HEK293 (cell line): ENCODE results near the gene GPR157.

Experiments used
- CTCF ChIA-PET: fragments of 350-600 bp; formaldehyde crosslinking; extraction: SDS; loops from one replicate; lab custom pipeline; 2021; ENCODE audit warnings: antibody characterized with exemption; lab: Yijun Ruan, JAX
- POLR2A ChIA-PET: fragments of 300-600 bp; formaldehyde crosslinking; extraction: SDS; loops from one replicate; lab custom pipeline; 2020; ENCODE audit warnings: antibody characterized with exemption, inconsistent platforms; lab: Yijun Ruan, JAX
- H3K27ac ChIP-seq: fragments of 200-500 bp; sonication (Bioruptor generic); 2 replicates; pipeline ENCODE4 v1.5.1; 2014; ENCODE audit warnings: low read depth, low read length, control low read depth, inconsistent platforms; ENCODE audit errors: extremely low read depth
- H3K36me3 ChIP-seq, 2 experiments: fragments of 200-500 bp in 1 of 2; sonication (Bioruptor generic) in 1 of 2; 1 replicate in 1 of 2; 2 replicates in 1 of 2; pipeline ENCODE4 v1.5.1; 2014 to 2017; ENCODE audit warnings: inconsistent platforms in 2 of 2, low read length in 2 of 2; ENCODE audit not compliant: control insufficient read depth in 2 of 2, insufficient read depth in 1 of 2
- H3K4me1 ChIP-seq: fragments of 200-500 bp; sonication (Bioruptor generic); 2 replicates; pipeline ENCODE4 v1.5.1; 2014; ENCODE audit warnings: mild to moderate bottlenecking, low read length, inconsistent platforms; ENCODE audit not compliant: control insufficient read depth, insufficient read depth
- H3K4me3 ChIP-seq: 2 replicates; pipeline ENCODE4 v1.5.1; 2011; ENCODE audit warnings: low read depth, mild to moderate bottlenecking, control low read depth, low read length, moderate library complexity
- H3K9me3 ChIP-seq: fragments of 200-500 bp; sonication (Bioruptor generic); 2 replicates; pipeline ENCODE4 v1.5.1; 2014; ENCODE audit warnings: low read depth, low read length, inconsistent platforms; ENCODE audit not compliant: control insufficient read depth, insufficient read depth
- ATF2 ChIP-seq: fragments of 450-650 bp; formaldehyde crosslinking; IDR thresholded peaks from 2 replicates; pipeline ENCODE4 v1.5.1; 2016; ENCODE audit warnings: missing biosample characterization, missing genetic modification characterization, low read depth
- BCL11A ChIP-seq: fragments of 450-650 bp; formaldehyde crosslinking; IDR thresholded peaks from 2 replicates; pipeline ENCODE4 v1.5.1; 2016; ENCODE audit warnings: low read depth, missing biosample characterization, missing genetic modification characterization
- KLF10 ChIP-seq: fragments of 450-650 bp; IDR thresholded peaks from 2 replicates; pipeline ENCODE4 v1.5.1; 2018; ENCODE audit warnings: missing biosample characterization, mild to moderate bottlenecking, missing genetic modification characterization
- MEIS1 ChIP-seq: sonication (generic); formaldehyde crosslinking; IDR thresholded peaks from 2 replicates; pipeline ENCODE4 v1.8.1; 2022; ENCODE audit warnings: missing genetic modification reagents, mild to moderate bottlenecking, borderline replicate concordance
- SCRT2 ChIP-seq: fragments of 450-650 bp; formaldehyde crosslinking; IDR thresholded peaks from 2 replicates; pipeline ENCODE4 v1.5.1; 2016; ENCODE audit warnings: missing biosample characterization, missing genetic modification characterization
- SP2 ChIP-seq: fragments of 450-650 bp; formaldehyde crosslinking; IDR thresholded peaks from 2 replicates; pipeline ENCODE4 v1.5.1; 2016; ENCODE audit warnings: missing biosample characterization, missing genetic modification characterization
- YY1 ChIP-seq: fragments of 450-650 bp; formaldehyde crosslinking; IDR thresholded peaks from 2 replicates; pipeline ENCODE4 v1.5.1; 2018; ENCODE audit warnings: missing biosample characterization, missing genetic modification characterization
- YY2 ChIP-seq: fragments of 450-650 bp; formaldehyde crosslinking; IDR thresholded peaks from 2 replicates; pipeline ENCODE4 v1.5.1; 2016; ENCODE audit warnings: missing biosample characterization, missing genetic modification characterization
- ZFP3 ChIP-seq: fragments of 450-650 bp; formaldehyde crosslinking; IDR thresholded peaks from 2 replicates; pipeline ENCODE4 v1.5.1; 2016; ENCODE audit warnings: low read depth, missing biosample characterization, missing genetic modification characterization
- ZIC2 ChIP-seq: fragments of 450-650 bp; formaldehyde crosslinking; IDR thresholded peaks from 2 replicates; pipeline ENCODE4 v1.5.1; 2016; ENCODE audit warnings: missing biosample characterization, missing genetic modification characterization
- ZNF10 ChIP-seq: fragments of 450-650 bp; formaldehyde crosslinking; IDR thresholded peaks from 2 replicates; pipeline ENCODE4 v1.5.1; 2017; ENCODE audit warnings: missing biosample characterization, missing genetic modification characterization
- ZNF16 ChIP-seq: fragments of 450-650 bp; formaldehyde crosslinking; IDR thresholded peaks from 2 replicates; pipeline ENCODE4 v1.5.1; 2016; ENCODE audit warnings: low read depth, missing biosample characterization, missing genetic modification characterization
- ZNF174 ChIP-seq: fragments of 450-650 bp; formaldehyde crosslinking; IDR thresholded peaks from 2 replicates; pipeline ENCODE4 v1.5.0; 2017; ENCODE audit warnings: missing biosample characterization, mild to moderate bottlenecking, missing genetic modification characterization
- ZNF354C ChIP-seq: fragments of 450-650 bp; formaldehyde crosslinking; IDR thresholded peaks from 2 replicates; pipeline ENCODE4 v1.5.1; 2016; ENCODE audit warnings: missing biosample characterization, missing genetic modification characterization, low read depth, borderline replicate concordance
- ZNF544 ChIP-seq: fragments of 450-650 bp; formaldehyde crosslinking; IDR thresholded peaks from 2 replicates; pipeline ENCODE4 v1.5.0; 2017; ENCODE audit warnings: missing biosample characterization, missing genetic modification characterization
- ZNF623 ChIP-seq: fragments of 450-650 bp; formaldehyde crosslinking; IDR thresholded peaks from 2 replicates; pipeline ENCODE4 v1.5.1; 2016; ENCODE audit warnings: missing biosample characterization, missing genetic modification characterization
- ZNF645 ChIP-seq: fragments of 450-650 bp; formaldehyde crosslinking; IDR thresholded peaks from 2 replicates; pipeline ENCODE4; 2016; ENCODE audit warnings: missing biosample characterization, missing genetic modification characterization
- ZNF660 ChIP-seq: fragments of 450-650 bp; IDR thresholded peaks from 2 replicates; pipeline ENCODE4 v1.5.1; 2018; ENCODE audit warnings: missing biosample characterization, mild to moderate bottlenecking, missing genetic modification characterization
- ZNF692 ChIP-seq: fragments of 450-650 bp; formaldehyde crosslinking; IDR thresholded peaks from 2 replicates; pipeline ENCODE4 v1.5.1; 2016; ENCODE audit warnings: missing biosample characterization, missing genetic modification characterization
- ZNF747 ChIP-seq: fragments of 450-650 bp; formaldehyde crosslinking; IDR thresholded peaks from 2 replicates; pipeline ENCODE4 v1.5.1; 2016; ENCODE audit warnings: missing biosample characterization, missing genetic modification characterization
- ZSCAN16 ChIP-seq: fragments of 450-650 bp; formaldehyde crosslinking; IDR thresholded peaks from 2 replicates; pipeline ENCODE4 v1.5.1; 2016; ENCODE audit warnings: missing biosample characterization, missing genetic modification characterization
- ZXDB ChIP-seq: fragments of 450-650 bp; formaldehyde crosslinking; IDR thresholded peaks from 2 replicates; pipeline ENCODE4 v1.5.1; 2016; ENCODE audit warnings: missing biosample characterization, missing genetic modification characterization
- TF ChIP-seq, protein P1 (sequence below): fragments of 450-650 bp; formaldehyde crosslinking; optimal IDR thresholded peaks from 2 replicates; pipeline ENCODE3; 2016; ENCODE audit warnings: missing biosample characterization, mild to moderate bottlenecking, missing genetic modification characterization
- TF ChIP-seq, protein P2 (sequence below): fragments of 450-650 bp; formaldehyde crosslinking; IDR thresholded peaks from 2 replicates; pipeline ENCODE4 v1.5.1; 2017; ENCODE audit warnings: missing biosample characterization, missing genetic modification characterization
- TF ChIP-seq, protein P3 (sequence below): fragments of 450-650 bp; formaldehyde crosslinking; IDR thresholded peaks from 2 replicates; pipeline ENCODE4 v1.5.1; 2016; ENCODE audit warnings: missing biosample characterization, missing genetic modification characterization
- TF ChIP-seq, protein P4 (sequence below): fragments of 450-650 bp; formaldehyde crosslinking; IDR thresholded peaks from 2 replicates; pipeline ENCODE4 v1.5.1; 2016; ENCODE audit warnings: missing biosample characterization, missing genetic modification characterization

Gene GPR157

DNA sequence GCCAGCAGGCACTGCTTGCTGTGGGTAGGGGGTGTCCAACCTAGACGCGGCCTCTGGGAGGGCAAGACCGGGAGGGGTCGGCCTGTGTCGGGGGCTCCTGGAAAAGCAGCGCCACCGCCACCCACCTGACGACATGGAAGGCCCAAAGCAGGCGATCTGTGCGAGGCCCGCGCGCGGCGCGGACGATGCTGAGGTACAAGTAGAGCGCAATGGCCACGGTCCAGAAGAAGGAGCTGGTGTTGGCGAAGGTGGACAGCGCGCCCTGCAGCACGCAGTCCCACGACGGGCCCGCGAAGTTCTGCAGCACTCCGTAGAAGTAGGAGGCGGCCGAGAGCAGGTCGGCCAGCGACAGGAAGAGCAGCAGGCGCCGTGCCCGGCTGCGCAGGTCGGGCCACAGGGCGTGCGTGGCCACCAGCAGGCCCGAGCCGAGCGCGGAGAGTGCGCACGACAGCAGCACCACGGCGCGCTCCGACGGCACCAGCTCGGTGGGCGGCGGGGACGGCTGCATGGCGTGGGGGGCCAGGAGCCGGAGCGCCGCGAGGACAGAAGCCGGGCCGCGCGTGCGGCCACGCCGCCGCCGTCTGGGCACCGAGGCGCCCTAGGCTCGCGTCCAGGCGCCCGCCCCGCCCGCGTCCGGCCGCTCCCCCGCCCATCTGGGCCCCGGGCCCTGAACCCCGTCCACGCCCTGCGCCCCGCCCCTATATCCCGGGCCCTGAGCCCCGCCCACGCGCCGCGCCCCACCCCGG is at the start of gene GPR157:
GPR157 (minus strand) TSS at position 583 of the 746 bp plus-strand sequence; CDS start at position 508, 75 bp downstream.
- Histone ChIP-seq H3K36me3 (no peaks in the 10 kb centered on the region), H3K27ac (peak within 1 kb of the TSS; percentile 74; the same call in 1 of the 2 replicates), H3K4me3 (peak within 1 kb of the TSS; percentile 58), H3K4me1 (no peaks in the 10 kb centered on the region), H3K9me3 (no peaks in the 10 kb centered on the region)
- POLR2A ChIA-PET = interaction anchor here (0.7 to 1.0 kb wide), 5 partner anchors 9 to 106 kb away, joined by 3 to 4 read pairs (median 4); partner anchors contain the start of gene H6PD
- CTCF ChIA-PET = interaction anchor here (0.7 to 2.3 kb wide), 3 partner anchors 13 to 124 kb away, joined by 3 to 13 read pairs (median 4); no protein-coding TSS in a partner anchor
- TF ChIP-seq ZNF660 (no peak), YY1 (no peak), KLF10 (0 out of 2 replicates have a peak, but pooled peaks have one; percentile 29), YY2 (tag by site-specific recombination) (no peak; the same call in 1 of the 2 replicates), ZFP3 (no peak), ZNF747 (no peak), ZNF692 (no peak; the same call in none of the 2 replicates), ZNF645 (tag by site-specific recombination) (no peak), ZNF354C (no peak), ZSCAN16 (tag by site-specific recombination) (no peak), SCRT2 (tag by site-specific recombination) (no peak), ZNF544 (tag by site-specific recombination) (no peak), ZNF174 (no peak), ZNF16 (tag by site-specific recombination) (no peak), BCL11A (tag by site-specific recombination) (no peak), ZXDB (tag by site-specific recombination) (no peak), ZIC2 (tag by site-specific recombination) (no peak; the same call in 1 of the 2 replicates), SP2 (tag by site-specific recombination) (no peak), MEIS1 (CRISPR knock-in tag) (no peak), ZNF10 (tag by site-specific recombination) (no peak; the same call in 1 of the 2 replicates), ZNF623 (no peak), ATF2 (no peak)
- TF ChIP-seq, protein P1, sequence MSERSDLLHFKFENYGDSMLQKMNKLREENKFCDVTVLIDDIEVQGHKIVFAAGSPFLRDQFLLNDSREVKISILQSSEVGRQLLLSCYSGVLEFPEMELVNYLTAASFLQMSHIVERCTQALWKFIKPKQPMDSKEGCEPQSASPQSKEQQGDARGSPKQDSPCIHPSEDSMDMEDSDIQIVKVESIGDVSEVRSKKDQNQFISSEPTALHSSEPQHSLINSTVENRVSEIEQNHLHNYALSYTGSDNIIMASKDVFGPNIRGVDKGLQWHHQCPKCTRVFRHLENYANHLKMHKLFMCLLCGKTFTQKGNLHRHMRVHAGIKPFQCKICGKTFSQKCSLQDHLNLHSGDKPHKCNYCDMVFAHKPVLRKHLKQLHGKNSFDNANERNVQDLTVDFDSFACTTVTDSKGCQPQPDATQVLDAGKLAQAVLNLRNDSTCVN (tag by site-specific recombination) = peak; percentile 92
- TF ChIP-seq, protein P2, sequence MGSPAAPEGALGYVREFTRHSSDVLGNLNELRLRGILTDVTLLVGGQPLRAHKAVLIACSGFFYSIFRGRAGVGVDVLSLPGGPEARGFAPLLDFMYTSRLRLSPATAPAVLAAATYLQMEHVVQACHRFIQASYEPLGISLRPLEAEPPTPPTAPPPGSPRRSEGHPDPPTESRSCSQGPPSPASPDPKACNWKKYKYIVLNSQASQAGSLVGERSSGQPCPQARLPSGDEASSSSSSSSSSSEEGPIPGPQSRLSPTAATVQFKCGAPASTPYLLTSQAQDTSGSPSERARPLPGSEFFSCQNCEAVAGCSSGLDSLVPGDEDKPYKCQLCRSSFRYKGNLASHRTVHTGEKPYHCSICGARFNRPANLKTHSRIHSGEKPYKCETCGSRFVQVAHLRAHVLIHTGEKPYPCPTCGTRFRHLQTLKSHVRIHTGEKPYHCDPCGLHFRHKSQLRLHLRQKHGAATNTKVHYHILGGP = no peak
- TF ChIP-seq, protein P3, sequence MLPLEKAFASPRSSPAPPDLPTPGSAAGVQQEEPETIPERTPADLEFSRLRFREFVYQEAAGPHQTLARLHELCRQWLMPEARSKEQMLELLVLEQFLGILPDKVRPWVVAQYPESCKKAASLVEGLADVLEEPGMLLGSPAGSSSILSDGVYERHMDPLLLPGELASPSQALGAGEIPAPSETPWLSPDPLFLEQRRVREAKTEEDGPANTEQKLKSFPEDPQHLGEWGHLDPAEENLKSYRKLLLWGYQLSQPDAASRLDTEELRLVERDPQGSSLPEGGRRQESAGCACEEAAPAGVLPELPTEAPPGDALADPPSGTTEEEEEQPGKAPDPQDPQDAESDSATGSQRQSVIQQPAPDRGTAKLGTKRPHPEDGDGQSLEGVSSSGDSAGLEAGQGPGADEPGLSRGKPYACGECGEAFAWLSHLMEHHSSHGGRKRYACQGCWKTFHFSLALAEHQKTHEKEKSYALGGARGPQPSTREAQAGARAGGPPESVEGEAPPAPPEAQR (tag by site-specific recombination) = no peak
- TF ChIP-seq, protein P4, sequence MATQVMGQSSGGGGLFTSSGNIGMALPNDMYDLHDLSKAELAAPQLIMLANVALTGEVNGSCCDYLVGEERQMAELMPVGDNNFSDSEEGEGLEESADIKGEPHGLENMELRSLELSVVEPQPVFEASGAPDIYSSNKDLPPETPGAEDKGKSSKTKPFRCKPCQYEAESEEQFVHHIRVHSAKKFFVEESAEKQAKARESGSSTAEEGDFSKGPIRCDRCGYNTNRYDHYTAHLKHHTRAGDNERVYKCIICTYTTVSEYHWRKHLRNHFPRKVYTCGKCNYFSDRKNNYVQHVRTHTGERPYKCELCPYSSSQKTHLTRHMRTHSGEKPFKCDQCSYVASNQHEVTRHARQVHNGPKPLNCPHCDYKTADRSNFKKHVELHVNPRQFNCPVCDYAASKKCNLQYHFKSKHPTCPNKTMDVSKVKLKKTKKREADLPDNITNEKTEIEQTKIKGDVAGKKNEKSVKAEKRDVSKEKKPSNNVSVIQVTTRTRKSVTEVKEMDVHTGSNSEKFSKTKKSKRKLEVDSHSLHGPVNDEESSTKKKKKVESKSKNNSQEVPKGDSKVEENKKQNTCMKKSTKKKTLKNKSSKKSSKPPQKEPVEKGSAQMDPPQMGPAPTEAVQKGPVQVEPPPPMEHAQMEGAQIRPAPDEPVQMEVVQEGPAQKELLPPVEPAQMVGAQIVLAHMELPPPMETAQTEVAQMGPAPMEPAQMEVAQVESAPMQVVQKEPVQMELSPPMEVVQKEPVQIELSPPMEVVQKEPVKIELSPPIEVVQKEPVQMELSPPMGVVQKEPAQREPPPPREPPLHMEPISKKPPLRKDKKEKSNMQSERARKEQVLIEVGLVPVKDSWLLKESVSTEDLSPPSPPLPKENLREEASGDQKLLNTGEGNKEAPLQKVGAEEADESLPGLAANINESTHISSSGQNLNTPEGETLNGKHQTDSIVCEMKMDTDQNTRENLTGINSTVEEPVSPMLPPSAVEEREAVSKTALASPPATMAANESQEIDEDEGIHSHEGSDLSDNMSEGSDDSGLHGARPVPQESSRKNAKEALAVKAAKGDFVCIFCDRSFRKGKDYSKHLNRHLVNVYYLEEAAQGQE = peak; percentile 55; the same call in 1 of the 2 replicates
